GM12874 (cell line): ENCODE data around the gene SCD.

Experiments
- CTCF ChIP-seq: IDR thresholded peaks from 2 replicates; pipeline ENCODE4 v1.5.1; 2011; ENCODE audit warnings: low read depth, mild to moderate bottlenecking, control low read depth, low read length, moderate library complexity; ENCODE audit not compliant: insufficient read depth

Gene SCD

DNA sequence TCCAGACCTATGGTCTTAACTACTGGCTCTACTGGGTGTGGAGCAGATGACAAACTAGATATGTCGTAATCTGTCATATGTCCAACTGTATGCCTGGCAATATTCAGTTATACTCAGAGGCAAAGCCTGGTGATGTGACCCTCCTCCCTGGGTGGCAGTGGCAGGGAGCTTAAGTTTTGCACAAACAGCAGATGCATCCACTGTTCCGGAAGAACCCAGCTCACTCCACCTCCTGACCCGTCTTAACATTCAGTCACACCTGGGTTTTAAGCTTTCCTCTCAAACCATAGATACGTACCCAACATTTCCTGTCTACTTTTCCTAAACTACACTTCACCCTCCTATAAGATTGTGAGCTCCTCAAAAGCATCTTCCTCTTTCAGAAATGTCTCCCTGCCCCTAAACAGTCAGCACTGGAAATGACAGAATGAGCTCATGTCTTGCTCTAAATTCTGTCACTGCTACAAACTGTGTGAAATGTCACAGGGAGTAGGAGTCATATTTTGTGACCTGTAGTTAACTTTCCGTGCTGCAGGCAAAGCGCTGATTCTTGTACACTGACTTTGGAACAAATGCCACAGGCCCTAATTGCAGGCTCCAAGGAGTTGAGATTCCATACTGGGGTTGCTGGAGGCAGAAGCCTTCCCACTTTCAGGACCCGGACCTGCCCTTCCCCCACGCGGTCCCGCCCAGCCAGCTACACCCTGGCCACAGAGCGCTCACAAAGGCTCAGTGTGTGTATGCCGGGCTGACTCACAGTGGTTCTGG, 23.9 kb downstream of the SCD start:
- TF ChIP-seq CTCF, result no peak

- TF ChIP-seq CTCF, result no peak
Measured at GRCh38 chr10:100371482-100372027, 24.5 kb downstream of the SCD start.

DNA sequence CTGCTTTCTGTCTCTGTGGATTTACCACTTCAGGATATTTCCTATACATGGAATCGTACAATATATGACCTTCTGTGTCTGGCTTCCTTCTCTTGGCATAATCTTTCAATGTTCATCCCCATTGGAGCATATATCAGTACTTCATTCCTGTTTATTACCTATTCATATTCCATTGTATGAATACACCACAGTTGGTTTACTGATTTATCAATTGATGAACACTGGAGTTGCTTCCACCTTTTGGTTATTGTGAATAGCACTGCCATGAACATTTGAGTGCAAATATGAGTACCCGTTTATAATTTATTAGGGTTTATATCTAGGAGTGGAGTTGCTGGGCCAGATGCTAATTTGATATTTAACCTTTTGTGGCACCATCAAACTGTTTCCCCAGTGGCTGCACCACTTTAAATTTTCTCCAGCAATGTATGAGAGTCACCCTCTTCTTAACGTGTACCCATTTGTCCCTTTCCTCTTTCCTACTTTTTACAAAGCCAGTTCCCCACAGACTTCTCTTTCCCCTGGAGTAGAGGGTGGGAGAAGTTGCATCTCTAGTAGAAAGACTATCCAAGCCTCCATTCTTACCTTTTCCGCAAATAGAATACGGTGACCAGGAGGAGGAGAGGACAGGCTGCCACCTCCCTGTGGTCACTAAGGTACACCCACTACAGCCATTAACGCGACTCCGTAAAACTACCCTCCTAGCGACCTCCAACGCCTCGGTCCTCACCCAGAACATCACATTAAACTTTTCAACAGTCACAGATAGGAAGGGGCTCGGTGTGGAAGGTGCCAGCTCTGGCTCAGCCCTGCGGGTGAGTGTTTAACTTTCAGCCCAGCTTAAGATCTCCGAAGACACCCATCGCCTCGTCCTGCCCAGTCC, 25.6 kb downstream of the SCD start:
- no peak for TF ChIP-seq CTCF

GRCh38 chr10:100373298-100374199, 26.5 kb downstream of the SCD start:
- TF ChIP-seq CTCF, result no peak

- no peak for TF ChIP-seq CTCF
Measured at GRCh38 chr10:100374200-100374655, 27.2 kb downstream of the SCD start.

GRCh38 chr10:100377830-100378229, 30.8 kb downstream of the SCD start:
- TF ChIP-seq CTCF, result no peak

GRCh38 chr10:100380400-100380799, 33.4 kb downstream of the SCD start:
- no peak for TF ChIP-seq CTCF
